Rectal smooth muscle tissue (tissue), 1 donor: Measurements from ENCODE around the gene ATP1A1.
A peak's percentile ranks its signal among the peaks of the same experiment; 100 is the strongest.

ENCODE experiments used
- H3K27ac ChIP-seq: one replicate; pipeline ENCODE4 v1.7.0; 2013; ENCODE audit warnings: low read depth, low read length, inconsistent platforms
- H3K27me3 ChIP-seq: one replicate; pipeline ENCODE4 v1.7.0; 2013; ENCODE audit warnings: low read length; ENCODE audit not compliant: control insufficient read depth, insufficient read depth
- H3K36me3 ChIP-seq: one replicate; pipeline ENCODE4 v1.7.0; 2013; ENCODE audit warnings: low read length; ENCODE audit not compliant: control insufficient read depth, insufficient read depth
- H3K4me1 ChIP-seq: one replicate; pipeline ENCODE4 v1.7.0; 2013; ENCODE audit warnings: low read length; ENCODE audit not compliant: control insufficient read depth, insufficient read depth
- H3K4me3 ChIP-seq: one replicate; pipeline ENCODE4 v1.7.0; 2013; ENCODE audit warnings: low read length
- H3K9ac ChIP-seq: one replicate; pipeline ENCODE4 v1.7.0; 2013; ENCODE audit warnings: low read length

Gene ATP1A1

DNA sequence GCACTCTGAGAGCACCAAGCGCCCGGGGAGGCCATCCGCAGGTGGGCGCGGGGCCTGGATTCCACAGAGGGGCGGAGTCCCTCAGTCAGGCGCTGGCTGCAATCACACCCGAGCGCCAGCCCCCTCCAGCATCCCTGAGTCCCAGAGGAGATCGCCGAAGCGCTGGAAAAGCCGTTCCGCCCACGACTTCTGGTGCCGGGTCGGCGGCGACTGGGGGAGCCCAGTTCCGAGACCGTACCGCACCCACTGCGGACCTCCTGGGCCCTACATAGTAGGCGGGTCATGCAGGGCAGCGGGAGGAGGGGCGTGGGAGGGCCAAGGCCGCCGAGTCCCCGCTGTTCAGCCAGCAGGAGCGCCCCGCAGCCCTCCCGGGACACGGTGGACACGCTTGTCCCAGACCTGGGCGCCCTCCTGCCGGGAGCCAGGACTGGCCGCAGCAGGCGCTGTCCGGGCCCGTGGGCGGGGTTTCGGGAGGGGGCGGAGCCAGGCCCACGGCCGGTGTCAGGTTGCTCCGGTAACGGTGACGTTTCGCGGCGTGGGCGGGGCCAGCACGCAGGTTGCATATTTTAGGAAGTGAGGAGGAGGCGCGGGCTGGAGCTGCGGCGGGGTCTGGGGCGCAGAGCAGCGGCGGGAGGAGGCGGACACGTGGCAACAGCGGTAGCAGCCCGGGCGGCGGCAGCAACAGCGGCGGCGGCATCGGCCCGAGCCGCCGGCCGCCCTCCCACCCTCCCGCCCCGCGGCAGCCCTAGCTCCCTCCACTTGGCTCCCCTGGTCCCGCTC lies at the start of gene ATP1A1:
ATP1A1 (plus strand) TSS at position 594 of the 780 bp plus-strand sequence. CDS start 268 bp downstream, outside the sequence.
- Histone ChIP-seq H3K27ac (peak within 1 kb of the TSS; percentile 87), H3K9ac (peak within 1 kb of the TSS; percentile 84), H3K4me1 (peaks cover 36% of the 10 kb centered on the region), H3K27me3 (no peaks in the 10 kb centered on the region), H3K4me3 (peak within 1 kb of the TSS; percentile 81), H3K36me3 (no peaks in the 10 kb centered on the region)

- no peaks in the 10 kb centered on the region for H3K4me1 ChIP-seq
- H3K27ac ChIP-seq: no peak overlapping the region
- H3K27me3 ChIP-seq: no peaks in the 10 kb centered on the region
- no peaks in the 10 kb centered on the region for H3K36me3 ChIP-seq
- H3K9ac ChIP-seq: no peak overlapping the region
- no peak overlapping the region for H3K4me3 ChIP-seq
These were observed 49.6 kb upstream of the ATP1A1 start for GRCh38 chr1:116323491-116323890.

DNA sequence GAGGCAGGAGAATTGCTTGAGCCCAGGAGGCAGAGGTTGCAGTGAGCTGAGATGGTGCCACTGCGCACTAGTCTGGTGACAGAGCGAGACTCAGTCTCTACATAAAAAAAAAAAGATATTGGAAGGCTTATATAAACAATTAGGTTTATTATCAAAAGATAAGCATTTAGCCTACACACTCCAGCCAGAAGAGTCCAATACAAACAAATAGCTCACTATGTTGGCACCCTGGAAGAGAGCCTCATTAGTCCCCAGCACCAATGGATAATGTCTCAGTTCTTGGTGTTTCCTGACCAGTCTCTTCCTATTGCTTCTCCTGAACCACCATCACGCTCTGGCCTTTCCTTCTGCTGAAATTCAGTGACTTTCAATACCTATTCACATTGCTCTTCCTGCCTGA lies 48.6 kb upstream of the ATP1A1 start:
- Histone ChIP-seq H3K4me3 (no peak overlapping the region), H3K4me1 (no peaks in the 10 kb centered on the region), H3K36me3 (no peaks in the 10 kb centered on the region), H3K27ac (no peak overlapping the region), H3K27me3 (no peaks in the 10 kb centered on the region), H3K9ac (no peak overlapping the region)

DNA sequence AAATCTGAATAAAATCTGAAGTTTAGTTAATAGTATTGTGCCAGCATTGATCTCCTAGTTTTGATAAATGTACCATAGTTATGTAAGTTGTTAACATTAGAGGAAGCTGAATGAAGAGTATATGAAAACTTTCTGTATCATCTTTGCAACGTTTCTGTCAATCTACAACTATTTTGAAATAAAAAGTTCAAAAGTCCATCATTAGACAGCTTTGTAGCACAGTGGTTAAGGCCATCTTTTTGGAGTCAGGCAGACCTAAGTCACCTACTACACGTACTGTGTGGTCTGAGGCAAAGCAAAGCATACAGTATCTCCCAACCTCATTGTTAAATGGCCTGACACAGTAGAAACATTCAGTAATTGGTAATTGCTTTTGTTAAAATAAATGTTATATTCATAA lies 47.9 kb upstream of the ATP1A1 start:
- Histone ChIP-seq H3K9ac (no peak overlapping the region), H3K27ac (no peak overlapping the region), H3K4me3 (no peak overlapping the region), H3K27me3 (no peaks in the 10 kb centered on the region), H3K4me1 (no peaks in the 10 kb centered on the region), H3K36me3 (no peaks in the 10 kb centered on the region)

- no peaks in the 10 kb centered on the region for H3K27me3 ChIP-seq
- no peak overlapping the region for H3K27ac ChIP-seq
- no peaks in the 10 kb centered on the region for H3K36me3 ChIP-seq
- H3K4me3 ChIP-seq: no peak overlapping the region
- no peak overlapping the region for H3K9ac ChIP-seq
- no peaks in the 10 kb centered on the region for H3K4me1 ChIP-seq
These were observed 47.1 kb upstream of the ATP1A1 start for GRCh38 chr1:116325922-116326321.

DNA sequence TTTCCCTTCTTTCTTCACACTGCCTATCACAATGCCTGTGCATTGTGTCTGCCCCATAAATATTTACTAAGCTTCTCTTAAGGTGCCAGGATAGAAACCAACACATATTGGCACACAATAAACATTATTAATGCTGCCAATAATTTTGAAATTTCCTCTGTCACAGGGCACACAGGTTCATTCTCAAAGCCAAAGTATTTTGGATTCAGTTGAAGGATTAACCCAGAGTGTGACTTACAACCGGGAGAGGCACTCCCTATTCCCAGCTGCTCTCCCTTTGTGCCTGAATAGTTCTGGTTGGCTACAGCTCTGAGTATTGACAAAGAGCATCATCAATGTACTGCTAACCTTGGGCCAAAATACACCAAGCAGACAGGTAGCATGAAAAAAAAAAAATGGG lies 46.6 kb upstream of the ATP1A1 start:
- H3K4me3 ChIP-seq: no peak overlapping the region
- no peak overlapping the region for H3K9ac ChIP-seq
- no peaks in the 10 kb centered on the region for H3K4me1 ChIP-seq
- H3K27ac ChIP-seq: no peak overlapping the region
- no peaks in the 10 kb centered on the region for H3K27me3 ChIP-seq
- no peaks in the 10 kb centered on the region for H3K36me3 ChIP-seq

DNA sequence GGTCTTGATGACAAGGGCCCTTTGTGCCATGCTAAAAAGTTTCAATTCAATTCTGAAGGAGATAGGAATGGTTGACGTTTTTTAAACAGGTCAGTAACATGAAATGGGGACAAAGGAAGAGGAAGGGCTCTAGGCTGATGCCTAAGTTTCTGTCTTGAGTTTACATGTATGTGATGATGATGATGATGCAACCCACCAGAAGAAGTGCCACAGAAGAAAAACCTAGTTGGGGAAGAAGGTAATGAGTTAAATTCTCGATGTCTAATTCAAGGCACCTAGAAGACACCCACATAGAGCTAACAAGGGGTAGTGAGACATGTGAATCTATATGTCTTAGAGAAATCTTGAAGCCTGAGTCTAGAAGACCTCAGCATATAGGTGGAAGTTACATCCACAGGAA lies 44.4 kb upstream of the ATP1A1 start:
- Histone ChIP-seq H3K4me1 (no peaks in the 10 kb centered on the region), H3K27ac (no peak overlapping the region), H3K4me3 (no peak overlapping the region)

GRCh38 chr1:116329524-116330341 lies 43.3 kb upstream of the ATP1A1 start:
- no peaks in the 10 kb centered on the region for H3K36me3 ChIP-seq
- H3K27me3 ChIP-seq: no peaks in the 10 kb centered on the region
- no peak overlapping the region for H3K27ac ChIP-seq
- no peak overlapping the region for H3K4me3 ChIP-seq
- no peak overlapping the region for H3K9ac ChIP-seq
- no peaks in the 10 kb centered on the region for H3K4me1 ChIP-seq

More for the DNA sequence above, 44.4 kb upstream of the ATP1A1 start:
- Histone ChIP-seq H3K9ac (no peak overlapping the region), H3K36me3 (no peaks in the 10 kb centered on the region), H3K27me3 (no peaks in the 10 kb centered on the region)

DNA sequence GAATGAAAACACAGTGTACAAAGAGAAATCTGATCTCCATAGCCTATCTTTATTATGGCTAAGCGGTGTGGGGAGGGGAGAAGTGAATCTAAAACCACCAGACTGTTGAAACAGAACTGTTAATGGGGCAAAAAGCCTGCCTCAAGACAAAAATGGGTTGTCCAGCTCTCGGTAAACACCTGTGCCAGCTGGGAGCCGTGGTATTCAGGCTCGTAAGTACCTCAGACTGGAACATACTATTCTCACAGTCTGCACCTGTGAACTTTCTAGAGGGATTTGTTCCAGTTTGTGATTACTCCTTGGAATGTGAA lies 42.7 kb upstream of the ATP1A1 start:
- Histone ChIP-seq H3K4me1 (no peaks in the 10 kb centered on the region), H3K36me3 (no peaks in the 10 kb centered on the region), H3K27ac (no peak overlapping the region), H3K4me3 (no peak overlapping the region), H3K9ac (no peak overlapping the region), H3K27me3 (no peaks in the 10 kb centered on the region)

- Histone ChIP-seq H3K9ac (no peak overlapping the region), H3K4me1 (no peaks in the 10 kb centered on the region), H3K27ac (no peak overlapping the region), H3K36me3 (no peaks in the 10 kb centered on the region), H3K4me3 (no peak overlapping the region), H3K27me3 (no peaks in the 10 kb centered on the region)
These were observed 42.2 kb upstream of the ATP1A1 start for GRCh38 chr1:116330846-116331245.

DNA sequence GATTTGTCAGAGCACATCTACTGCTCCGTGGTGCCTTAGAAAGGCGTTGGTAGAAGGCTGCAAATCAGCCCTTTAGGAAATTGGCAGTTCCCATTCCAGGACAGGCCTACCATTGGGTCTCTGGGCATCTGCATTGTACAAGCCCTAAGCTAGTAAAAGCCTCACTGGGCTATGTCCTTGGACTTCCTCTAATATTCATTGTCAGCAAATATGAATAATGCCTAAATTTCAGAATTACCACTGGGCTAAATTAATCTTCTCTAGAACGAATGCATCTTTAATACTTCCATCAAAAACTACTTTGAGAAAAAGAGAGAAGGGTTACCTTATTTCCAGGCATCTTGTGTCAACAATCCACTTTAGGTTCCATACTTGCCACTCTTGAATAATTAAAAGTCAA lies 41.5 kb upstream of the ATP1A1 start:
- H3K36me3 ChIP-seq: no peaks in the 10 kb centered on the region
- H3K4me3 ChIP-seq: no peak overlapping the region
- H3K27ac ChIP-seq: no peak overlapping the region
- H3K9ac ChIP-seq: no peak overlapping the region
- H3K4me1 ChIP-seq: no peaks in the 10 kb centered on the region
- no peaks in the 10 kb centered on the region for H3K27me3 ChIP-seq

- no peak overlapping the region for H3K4me3 ChIP-seq
- H3K27me3 ChIP-seq: no peaks in the 10 kb centered on the region
- no peak overlapping the region for H3K9ac ChIP-seq
- no peak overlapping the region for H3K27ac ChIP-seq
- H3K4me1 ChIP-seq: no peaks in the 10 kb centered on the region
- H3K36me3 ChIP-seq: no peaks in the 10 kb centered on the region
These were observed 40.6 kb upstream of the ATP1A1 start for GRCh38 chr1:116332451-116332850.
